Stimulated activated CD4-positive, alpha-beta T cell treated with anti-CD3 and anti-CD28 coated beads, Interleukin-1b, Interleukin-23, amount 100 ng/mL, for 4 hours (primary cell): ENCODE data around the gene NHLRC2.
A peak's percentile ranks its signal among the peaks of the same experiment; 100 is the strongest.
"Not testable (repeated sequence)": the region's sequence is repeated elsewhere in the genome, so short reads cannot be mapped to it uniquely, and the experiment has no call there.

Source experiments
- DNase-seq, 2 donors: peaks; one replicate each; pipeline ENCODE4 v3.0.0-alpha.2; 2020; ENCODE audit warnings: low read depth in 2 of 2

Gene NHLRC2, protein sequence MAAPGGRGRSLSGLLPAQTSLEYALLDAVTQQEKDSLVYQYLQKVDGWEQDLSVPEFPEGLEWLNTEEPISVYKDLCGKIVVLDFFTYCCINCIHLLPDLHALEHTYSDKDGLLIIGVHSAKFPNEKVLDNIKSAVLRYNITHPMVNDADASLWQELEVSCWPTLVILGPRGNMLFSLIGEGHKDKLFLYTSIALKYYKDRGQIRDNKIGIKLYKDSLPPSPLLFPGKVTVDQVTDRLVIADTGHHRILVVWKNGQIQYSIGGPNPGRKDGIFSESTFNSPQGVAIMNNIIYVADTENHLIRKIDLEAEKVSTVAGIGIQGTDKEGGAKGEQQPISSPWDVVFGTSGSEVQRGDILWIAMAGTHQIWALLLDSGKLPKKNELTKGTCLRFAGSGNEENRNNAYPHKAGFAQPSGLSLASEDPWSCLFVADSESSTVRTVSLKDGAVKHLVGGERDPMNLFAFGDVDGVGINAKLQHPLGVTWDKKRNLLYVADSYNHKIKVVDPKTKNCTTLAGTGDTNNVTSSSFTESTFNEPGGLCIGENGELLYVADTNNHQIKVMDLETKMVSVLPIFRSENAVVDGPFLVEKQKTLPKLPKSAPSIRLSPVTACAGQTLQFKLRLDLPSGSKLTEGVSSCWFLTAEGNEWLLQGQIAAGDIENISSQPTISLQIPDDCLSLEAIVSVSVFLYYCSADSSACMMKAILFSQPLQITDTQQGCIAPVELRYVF

DNA sequence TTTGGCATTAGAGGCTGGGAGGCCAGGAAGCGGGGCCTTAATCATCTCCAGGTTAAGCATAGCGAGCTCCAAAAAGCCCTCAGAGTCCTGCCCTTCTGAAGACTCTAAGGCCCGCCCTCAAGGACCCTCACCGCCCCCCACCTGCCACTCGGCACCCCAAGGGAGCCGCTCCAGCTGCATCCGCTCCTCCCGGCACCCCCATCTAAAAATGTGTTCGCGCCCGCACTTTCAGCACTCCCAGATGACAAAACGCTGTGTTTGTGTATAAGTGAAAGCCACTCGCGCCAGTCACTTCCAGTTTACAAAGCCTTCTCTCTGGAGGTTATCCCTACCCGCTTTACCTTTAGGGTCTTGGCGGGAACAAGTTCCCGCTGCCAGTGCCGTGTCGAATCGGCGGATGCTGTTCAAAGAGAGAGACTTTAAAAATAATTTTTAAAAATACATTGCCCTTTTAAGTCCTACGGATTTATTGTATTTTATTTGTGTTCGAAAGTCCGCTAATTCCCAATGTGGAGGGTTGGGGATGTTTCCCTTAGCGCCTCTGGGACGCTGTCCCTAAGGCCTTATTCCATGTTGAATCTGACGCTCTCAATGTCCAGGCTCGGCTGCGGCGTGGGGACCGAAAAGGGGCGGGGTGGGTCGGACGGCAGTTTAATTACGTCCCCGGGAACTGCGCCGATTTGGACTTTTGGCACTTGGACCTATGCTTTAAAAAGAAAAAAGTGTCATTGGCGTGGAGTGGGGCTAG lies at the start of gene NHLRC2, which contains the start of gene DCLRE1A:
NHLRC2 (plus strand) TSS at position 649 of the 748 bp plus-strand sequence. CDS start 212 bp downstream, outside the sequence.
DCLRE1A (minus strand) TSS at position 70 of the 748 bp plus-strand sequence. CDS start 900 bp downstream, outside the sequence.
- peak; percentile 53 to 58 for DNase-seq

DNA sequence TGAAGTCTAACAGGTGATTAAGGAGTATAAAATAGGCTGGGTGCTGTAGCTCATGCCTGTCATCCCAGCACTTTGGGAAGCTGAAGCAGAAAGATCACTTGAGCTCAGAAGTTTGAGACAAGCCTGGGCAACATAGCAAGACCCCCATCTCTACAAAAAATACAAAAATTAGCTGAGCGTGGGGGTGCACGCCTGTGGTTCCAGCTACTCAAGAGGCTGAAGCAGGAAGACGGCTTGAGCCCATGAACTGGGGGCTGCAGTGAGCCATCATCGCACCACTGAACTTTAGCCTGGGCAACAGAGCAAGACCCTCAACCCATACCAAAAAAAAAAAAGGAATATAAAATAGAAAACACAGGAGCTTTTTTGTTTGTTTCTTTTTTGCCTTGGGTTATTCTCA lies 48.0 kb upstream of the NHLRC2 start:
- no peak for DNase-seq

DNA sequence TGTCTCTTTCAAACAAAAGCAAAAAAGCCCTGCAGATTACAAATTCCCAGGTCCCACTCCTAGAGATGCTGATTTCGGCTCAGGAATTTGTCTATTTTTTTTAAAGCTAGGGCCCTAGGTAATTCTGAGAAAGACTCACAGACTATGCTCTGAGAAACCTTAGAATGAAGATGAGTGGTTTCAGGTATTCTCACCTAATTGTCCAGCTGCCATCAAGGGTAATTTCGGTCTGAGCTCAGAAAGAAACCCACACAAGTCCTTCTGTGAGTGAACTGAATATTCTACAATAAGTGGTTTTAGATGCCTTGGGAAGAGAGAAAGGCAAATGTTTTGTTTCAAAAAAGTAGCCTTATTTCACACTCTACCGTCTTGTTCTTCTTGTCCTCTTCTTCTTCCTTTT lies 46.3 kb upstream of the NHLRC2 start:
- DNase-seq: no peak

DNA sequence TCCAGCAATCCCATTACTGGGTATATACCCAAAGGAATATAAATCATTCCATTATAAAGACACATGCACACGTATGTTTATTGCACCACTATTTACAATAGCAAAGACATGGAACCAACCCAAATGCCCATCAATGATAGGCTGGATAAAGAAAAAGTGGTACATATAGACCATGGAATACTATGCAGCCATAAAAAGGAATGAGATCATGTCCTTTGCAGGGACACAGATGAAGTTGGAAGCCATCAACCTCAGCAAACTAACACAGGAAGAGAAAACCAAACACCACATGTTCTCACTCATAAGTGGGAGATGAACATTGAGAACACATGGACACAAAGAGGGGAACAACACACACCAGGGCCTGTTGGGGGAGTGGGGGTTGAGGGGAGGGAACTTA lies 39.8 kb upstream of the NHLRC2 start:
- not testable (repeated sequence) for DNase-seq

DNA sequence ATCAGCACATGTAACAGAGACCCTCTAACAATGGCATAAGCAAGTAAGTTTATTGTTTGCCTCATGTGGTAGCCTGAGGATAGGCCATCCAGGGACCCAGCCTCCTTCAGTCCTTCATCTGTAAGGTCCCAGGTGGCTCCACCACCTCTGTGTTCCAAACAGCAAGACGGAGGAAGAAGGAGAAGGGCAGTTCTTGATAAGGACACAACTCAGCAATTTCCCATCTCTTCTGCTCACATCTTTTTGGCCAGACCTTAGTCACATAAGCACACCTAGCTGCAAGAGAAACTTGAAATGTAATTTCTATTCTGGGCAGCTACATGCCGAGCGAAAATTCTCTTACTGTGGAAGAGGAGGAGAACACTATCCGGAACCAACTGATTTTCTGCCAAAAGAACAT lies 34.5 kb upstream of the NHLRC2 start:
- DNase-seq: no peak

DNA sequence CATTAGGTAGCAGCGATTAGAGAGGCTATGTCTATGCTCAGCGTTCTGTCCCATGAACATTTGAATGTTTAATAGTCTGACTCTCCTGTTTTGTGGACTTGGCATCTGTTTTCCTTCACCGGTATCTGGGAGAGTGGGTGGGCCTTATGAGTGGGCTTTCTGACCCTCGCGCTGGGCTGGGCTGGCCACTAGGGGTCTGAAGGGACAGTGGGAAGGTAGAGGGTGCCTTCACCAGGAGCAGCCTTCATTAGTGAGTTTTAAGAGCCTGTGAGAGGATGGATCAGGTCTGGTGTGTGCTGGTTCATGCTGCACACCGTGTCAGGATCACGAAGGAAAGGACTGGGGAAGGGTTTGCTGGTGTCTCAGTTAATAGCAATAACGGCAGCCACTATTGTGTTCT lies 34.0 kb upstream of the NHLRC2 start:
- no peak for DNase-seq

DNA sequence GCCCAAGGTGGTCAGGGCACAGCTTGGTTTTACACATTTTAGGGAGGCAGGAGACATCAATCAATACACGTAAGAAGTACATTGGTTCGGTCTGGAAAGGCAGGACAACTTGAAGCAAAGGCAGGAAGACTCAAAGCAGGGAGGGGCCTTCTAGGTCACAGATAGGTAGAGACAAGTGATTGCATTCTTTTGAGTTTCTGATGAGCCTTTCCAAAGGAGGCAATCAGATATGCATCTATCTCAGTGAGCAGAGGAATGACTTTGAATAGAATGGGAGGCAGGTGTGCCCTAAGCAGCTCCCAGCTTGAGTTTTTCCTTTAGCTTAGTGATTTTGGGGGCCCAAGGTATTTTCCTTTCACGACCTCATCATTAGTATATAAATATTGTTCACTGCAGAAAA lies 33.2 kb upstream of the NHLRC2 start:
- not testable (repeated sequence) for DNase-seq

DNA sequence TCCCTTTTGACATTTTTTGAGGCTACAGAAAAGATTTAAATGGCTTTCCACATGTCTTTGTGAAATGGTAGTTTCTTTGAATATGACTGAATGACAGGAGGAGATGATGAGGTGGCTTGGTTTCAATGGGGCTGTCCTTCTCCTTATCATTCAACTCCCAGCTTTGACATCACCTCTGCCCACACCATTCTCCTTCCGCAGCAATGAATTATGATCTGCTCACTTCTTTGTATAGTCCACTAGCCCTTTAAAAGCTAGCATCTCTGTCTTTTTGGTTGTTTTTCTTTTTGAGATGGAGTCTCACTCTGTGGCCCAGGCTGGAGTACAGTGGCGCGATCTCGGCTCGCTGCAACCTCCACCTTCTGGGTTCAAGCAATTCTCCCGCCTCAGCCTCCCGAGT lies 32.3 kb upstream of the NHLRC2 start:
- no peak for DNase-seq

DNA sequence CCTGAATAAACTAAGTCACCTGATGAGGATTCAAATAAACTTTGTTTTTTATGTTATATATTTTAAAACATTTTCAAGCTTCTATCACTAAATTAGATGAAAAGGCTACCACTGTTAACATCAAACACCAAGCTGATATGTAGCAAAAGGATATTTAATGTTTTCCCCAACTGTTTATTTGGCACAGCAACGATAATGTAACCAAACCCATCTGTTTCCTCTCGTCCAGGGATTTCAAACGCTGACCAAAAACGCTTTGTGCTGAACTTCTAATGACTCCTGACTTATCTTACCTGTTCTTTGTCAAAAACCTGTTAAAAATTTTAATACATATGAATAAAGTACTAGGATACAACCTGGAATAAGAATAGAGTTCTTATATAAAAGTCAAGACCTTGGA lies 31.1 kb upstream of the NHLRC2 start:
- DNase-seq: no peak

DNA sequence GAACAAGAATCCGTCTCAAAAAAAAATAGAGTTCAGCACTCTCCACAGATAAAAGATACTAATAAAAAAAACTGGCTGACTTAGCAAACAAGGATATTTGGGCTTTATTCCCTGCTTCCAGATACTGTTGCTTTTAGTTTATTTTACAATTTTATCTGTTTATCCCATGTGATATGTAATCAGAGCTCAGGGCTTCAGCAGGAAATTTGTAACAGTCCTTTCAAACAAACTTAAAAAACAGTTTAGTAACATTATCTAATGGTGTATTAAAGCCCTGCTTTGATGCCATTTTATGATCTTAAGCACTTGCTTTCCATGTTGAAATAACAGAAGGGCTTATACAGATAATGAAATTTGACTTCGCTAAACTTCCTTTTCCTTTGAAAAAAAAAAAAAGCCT lies 28.7 kb upstream of the NHLRC2 start:
- DNase-seq: no peak

DNA sequence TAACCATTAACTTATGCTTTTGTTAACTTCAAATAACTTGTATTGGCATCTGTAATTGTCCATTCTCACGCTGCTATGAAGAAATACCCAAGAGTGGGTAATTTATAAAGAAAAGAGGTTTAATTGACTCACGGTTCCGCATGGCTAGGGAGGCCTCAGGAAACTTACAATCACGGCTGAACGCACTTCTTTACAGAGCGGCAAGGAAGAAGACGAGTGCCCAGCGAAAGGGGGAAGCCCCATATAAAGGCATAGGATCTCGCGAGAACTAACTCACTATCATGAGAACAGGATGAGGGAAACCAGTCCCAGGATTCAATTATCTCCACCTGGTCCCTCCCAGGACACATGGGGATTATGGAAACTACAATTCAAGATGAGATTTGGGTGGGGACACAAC lies 25.9 kb upstream of the NHLRC2 start:
- DNase-seq: not testable (repeated sequence)

DNA sequence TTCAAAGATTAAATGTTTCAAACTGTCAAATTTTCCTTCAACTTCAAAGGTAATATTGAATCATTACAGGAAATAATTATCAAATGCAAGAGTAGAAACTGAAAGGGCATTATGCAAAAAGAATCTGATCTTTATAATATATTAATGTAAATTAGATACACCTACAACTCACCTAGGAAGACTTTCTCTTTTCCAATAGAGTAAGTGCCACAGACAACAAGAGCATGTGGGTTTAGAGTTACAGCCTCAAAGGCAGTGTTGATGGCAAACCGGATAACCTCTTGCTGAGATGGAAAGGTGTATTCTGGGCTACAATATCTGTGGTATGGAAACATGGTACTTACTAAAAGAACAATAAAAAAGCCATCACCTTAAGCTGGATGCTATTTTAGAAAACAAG lies 12.3 kb upstream of the NHLRC2 start:
- DNase-seq: no peak

DNA sequence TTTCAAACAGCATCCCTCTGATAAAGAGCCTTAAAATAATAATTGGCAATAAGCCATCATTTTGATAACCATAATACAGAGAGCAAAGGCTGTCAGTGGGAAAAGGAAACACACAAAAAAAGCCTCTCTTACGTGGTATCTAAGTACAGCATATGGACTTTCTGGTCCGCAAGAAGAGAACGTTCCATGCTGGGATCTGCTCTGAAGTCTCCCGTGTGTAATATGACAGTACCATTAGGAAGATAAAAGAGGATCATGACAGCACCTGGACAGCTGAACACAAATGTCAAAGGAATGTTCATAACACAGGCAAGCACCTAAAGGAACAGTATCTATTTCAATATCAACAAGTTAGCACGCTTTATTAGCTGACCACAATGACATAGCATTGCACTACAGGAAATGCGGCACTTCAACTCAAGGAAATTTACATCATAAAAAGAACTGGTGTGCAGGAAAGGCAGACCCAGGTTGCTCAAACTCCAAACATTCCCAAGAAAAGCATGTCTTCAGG lies 10.4 kb upstream of the NHLRC2 start:
- no peak for DNase-seq

DNA sequence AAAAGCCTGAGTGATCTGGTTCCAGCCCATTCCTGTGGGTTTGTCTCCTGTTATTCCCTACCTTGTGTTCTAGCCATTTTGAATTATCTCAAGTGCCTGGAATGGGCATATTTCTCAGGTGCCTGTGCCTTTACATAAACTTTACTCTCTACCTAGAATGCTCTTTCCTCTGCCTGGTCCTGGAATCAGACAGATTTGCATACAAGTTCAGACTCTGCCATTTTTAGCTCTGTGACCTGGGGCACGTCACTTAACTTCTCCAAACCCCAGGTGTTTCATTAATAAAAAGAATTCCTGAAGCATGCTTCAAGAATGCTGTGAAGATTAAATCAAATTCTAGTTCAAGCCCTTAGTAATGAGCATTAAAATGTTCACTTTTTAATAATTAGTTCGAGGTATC lies 8.4 kb upstream of the NHLRC2 start:
- DNase-seq: no peak

DNA sequence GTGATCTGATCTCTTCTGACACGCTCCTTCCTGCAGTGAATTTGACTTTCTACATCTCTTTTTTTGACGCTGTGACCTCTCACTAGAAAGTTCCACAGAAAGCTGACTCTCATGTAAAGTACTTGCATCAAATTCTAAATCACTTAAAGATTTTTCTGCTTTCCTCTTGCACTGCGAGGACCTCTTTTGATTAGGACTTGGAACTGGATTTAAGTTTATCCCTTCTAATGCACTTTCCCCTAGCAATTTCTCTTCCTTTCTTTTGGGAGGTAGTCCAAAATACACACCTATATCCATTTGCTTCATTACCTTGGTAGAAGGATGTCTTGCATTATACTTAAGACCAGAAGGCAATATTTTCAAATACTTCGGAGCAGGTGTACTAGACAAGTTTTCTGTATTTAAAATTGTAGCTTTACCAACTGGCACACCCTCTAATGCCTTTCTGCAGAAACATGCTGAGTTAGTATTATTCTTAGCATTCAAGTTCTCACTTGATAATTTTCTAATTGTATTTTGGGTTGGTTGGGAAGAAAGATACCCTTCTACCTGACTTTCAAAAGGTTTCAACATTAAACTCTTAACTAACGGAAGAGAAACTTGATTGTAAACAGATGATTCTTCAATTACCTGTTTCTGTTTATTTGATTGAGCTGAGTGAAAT lies 5.2 kb upstream of the NHLRC2 start:
- no peak for DNase-seq

DNA sequence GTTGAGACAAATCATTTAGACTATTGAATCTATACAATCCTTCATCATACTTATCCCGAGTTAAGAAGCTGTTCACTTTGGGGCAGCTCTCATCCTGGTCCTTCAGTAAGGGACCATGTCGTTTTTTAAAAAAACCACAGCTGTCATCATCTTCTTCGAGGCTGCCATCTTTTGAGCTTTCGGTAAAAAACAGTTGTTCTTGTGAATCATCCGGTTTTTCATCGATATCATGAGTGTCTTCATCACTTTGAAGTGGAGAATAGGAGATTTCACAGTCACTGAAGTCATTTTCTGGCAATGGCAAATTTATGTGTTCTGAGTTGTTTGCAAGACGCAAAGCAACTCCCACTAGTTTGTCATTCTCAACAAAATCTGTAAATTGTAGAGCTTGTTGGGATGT lies 4.5 kb upstream of the NHLRC2 start:
- DNase-seq: no peak

DNA sequence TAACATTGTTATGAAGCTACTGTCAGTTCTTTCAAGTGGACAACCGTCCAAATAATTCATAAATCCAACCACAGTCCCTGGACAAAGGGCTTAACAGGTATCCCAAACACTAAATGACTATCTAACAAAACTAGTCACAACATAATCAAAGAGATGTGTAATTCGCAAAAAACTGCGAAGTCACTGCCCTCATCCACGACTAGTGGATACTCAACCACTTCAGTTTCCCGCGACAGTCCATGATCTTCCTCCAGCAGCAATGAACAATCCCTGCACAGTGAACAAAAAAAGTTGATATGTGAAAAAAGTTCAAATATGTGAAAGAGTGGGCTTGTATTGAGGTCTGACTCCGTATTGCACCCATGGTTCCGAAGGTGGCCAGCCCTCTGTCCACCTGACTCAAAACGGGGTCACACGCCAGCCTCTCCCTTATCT lies 866 bp upstream of the NHLRC2 start:
- no peak for DNase-seq

DNA sequence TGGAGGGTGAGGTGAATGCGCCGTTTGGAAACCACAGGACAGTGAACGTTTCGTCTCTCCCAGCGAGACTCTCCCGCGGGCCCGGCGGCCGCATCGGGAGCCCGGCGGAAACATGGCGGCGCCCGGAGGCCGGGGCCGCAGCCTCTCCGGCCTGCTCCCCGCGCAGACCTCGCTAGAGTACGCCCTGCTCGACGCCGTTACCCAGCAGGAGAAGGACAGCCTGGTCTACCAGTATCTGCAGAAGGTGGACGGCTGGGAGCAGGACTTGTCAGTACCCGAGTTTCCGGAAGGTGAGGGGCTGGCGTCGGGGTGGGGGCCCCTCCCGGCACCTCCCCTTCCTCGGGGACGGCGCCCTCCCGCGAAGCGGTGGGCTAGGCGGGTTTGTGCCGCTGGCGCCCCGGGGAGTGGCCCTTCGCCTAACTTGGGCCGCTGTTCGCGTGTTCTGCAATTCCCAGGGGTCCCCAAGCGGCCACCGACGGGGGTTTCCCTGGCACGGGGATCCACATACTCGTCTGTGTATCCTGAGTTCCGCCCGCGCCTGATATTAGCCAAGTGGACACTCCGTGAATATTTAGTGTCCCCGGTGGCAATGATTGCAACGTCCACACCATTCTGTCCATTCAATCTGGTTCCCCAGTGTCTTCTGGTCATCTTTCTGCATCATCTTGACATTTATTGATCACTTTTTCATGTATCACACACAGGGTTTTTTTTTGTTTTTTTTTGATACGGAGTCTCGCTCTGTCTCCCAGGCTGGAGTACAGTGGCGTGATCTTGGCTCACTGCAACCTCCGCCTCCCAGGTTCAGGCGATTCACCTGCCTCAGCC lies 514 bp downstream of the NHLRC2 start:
- DNase-seq: no peak

DNA sequence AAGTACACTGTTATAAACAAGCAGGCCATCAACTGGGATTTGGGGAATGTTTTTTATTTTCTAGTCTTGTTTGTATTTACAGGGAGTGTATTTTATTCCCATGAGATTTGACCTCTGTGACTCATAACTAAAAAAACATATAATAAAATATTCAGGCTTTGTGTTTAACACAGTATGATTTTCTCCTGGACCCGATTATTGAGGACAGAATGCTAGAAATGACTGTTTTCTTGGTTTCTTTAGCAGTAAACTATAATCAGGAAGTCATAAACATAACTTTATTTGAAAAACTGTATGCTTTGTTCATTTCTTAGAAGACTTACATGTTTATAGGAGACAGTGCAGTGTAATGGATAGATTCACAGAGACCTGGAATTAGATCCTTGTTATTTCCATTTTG lies 2.1 kb downstream of the NHLRC2 start:
- no peak for DNase-seq

DNA sequence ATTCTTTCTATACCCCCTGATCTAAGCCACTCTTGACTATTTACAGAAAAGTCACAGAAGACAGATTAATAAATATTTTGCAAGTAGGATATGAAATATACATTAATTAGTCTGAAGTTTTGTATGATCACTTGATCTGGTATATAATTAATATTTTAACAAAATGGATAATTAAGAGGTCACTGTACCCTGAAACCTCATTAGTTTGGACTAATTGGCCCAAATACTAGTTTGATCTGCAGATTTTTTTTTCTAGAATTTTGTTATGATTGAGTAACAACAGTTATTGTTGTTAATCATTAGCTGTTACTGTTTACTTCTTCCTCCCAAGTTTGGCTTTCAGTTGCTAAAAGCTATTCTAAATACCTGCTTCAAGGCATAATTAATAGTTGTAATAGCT lies 2.7 kb downstream of the NHLRC2 start:
- no peak for DNase-seq

DNA sequence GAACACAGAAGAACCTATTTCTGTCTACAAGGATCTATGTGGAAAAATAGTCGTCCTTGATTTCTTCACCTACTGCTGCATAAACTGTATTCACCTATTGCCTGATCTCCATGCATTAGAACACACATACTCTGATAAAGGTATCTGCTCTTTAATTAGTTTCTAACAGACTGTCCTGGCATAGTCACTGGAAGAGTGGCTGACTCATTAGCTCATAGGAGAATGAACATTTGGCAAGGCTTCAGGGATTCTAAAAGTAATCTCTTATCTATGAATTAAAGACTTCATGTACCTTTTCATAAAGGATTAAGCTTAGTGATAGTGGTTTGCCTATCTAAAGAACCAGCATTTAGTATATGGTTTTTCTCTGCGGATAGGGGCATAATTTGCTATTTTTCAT lies 4.1 kb downstream of the NHLRC2 start:
- DNase-seq: no peak
